Activated CD8-positive, alpha-beta memory T cell treated with anti-CD3 and anti-CD28 coated beads, Interleukin-2, amount 10 ng/mL, durations not matched to agents 7 days and 5 days (primary cell): ENCODE results near the gene SLC23A2. TPM values are rescaled to one million over a fixed set of nuclear protein-coding genes. Genes with fewer than 3 reads are reported as not detected.

Experiments used
- ATAC-seq: fragments of 150-1000 bp; cut with Tn5 transposase; one replicate; pipeline ENCODE4 v1.10.0; 2021; ENCODE audit warnings: moderate library complexity
- CTCF ChIA-PET: fragments of 350-600 bp; sonication (Branson Sonifier 250); formaldehyde crosslinking; loops from one replicate; lab custom pipeline; 2021; ENCODE audit warnings: antibody characterized with exemption; lab: Charles Lee
- DNase-seq: peaks from one replicate; pipeline ENCODE4 v3.0.0-alpha.2; 2020
- H3K27ac Mint-ChIP-seq: one replicate; pipeline ENCODE4 v1.8.0; 2021; ENCODE audit warnings: mild to moderate bottlenecking, mixed read lengths
- H3K27me3 Mint-ChIP-seq: one replicate; pipeline ENCODE4 v1.8.0; 2021; ENCODE audit warnings: mixed read lengths
- H3K36me3 Mint-ChIP-seq: one replicate; pipeline ENCODE4 v1.8.0; 2021; ENCODE audit warnings: mild to moderate bottlenecking, mixed read lengths
- H3K4me1 Mint-ChIP-seq: one replicate; pipeline ENCODE4 v1.8.0; 2021; ENCODE audit warnings: mixed read lengths
- H3K4me3 Mint-ChIP-seq: one replicate; pipeline ENCODE4 v1.8.0; 2021; ENCODE audit warnings: mild to moderate bottlenecking, moderate library complexity, mixed read lengths
- H3K9me3 Mint-ChIP-seq: one replicate; pipeline ENCODE4 v1.8.0; 2022; ENCODE audit warnings: low read depth, mixed read lengths
- total RNA-seq, 2 experiments: library from RNA; stranded (reverse); gene quantifications; one replicate each; pipeline ENCODE4 v1.2.3, GENCODE V29; 2021

The SLC23A2 gene
- total RNA-seq, 2 experiments from 2014 or later = 16.1 to 16.5 TPM

DNA sequence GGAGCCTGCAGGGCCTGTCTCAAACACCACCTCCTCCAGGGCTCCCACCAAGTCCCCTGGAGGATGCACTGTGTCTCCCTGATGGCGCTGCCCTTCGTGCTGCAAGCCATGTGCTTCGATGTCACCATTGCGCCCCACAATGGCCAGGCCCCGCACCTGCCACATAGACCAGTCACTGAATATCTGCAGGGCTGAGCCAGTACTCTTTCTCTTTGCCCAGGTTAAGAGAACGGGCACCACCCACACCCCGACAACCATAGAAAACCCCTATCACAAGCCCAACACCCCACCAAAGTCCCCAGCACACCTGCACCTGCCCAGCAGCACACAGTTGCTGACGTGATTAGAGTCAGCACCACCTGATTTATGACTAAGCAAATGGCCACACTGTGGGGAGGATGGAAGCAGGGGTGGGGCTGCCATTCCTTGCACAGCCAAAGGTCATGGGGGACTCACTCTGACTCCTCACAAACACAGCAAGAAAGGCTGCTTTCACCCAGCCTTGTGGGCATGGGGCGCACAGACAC is 104.3 kb downstream of the SLC23A2 start:
- Mint-ChIP-seq H3K4me1 (peaks cover 24% of the 10 kb centered on the region), H3K4me3 (no peak overlapping the region), H3K36me3 (peaks cover 2% of the 10 kb centered on the region), H3K9me3 (no peaks in the 10 kb centered on the region), H3K27ac (peak overlapping the region; percentile 1), H3K27me3 (no peaks in the 10 kb centered on the region)
- peak; percentile 48 for DNase-seq
- CTCF ChIA-PET = no interaction called here
- ATAC-seq = peak; percentile 47

DNA sequence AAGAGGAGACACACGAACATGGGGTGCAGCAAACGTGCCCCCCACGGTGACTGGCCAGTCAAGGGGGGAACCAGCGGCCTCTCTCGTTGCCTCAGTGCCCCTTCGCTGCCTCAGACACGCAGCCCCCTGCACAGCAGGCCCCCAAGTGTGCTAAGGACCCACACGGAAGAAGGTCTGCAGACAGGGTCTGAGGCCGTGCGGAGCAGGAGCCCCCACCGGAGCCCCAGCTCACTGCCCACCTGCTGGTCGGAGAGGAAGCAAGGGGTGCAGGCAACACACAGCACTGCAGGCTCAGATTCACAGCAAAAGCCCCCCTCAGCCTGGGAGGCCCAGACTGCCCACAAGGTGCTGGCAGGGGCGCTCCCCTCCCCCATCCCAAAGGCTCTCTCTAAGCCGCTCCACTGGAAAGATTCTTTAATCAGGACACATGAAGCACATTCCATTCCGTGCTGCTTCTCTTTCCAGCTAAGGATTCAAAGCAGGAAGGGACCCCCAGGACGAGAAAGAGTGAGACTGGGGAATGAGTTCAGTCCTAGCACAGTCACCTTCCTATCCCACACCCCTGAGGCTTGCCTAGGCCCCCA is 105.1 kb downstream of the SLC23A2 start:
- no peak for DNase-seq
- no peak overlapping the region for H3K27ac Mint-ChIP-seq
- CTCF ChIA-PET = no interaction called here
- no peaks in the 10 kb centered on the region for H3K27me3 Mint-ChIP-seq
- no peaks in the 10 kb centered on the region for H3K9me3 Mint-ChIP-seq
- H3K36me3 Mint-ChIP-seq = no peaks in the 10 kb centered on the region
- H3K4me1 Mint-ChIP-seq = peaks cover 24% of the 10 kb centered on the region
- H3K4me3 Mint-ChIP-seq = no peak overlapping the region
- ATAC-seq = no peak

DNA sequence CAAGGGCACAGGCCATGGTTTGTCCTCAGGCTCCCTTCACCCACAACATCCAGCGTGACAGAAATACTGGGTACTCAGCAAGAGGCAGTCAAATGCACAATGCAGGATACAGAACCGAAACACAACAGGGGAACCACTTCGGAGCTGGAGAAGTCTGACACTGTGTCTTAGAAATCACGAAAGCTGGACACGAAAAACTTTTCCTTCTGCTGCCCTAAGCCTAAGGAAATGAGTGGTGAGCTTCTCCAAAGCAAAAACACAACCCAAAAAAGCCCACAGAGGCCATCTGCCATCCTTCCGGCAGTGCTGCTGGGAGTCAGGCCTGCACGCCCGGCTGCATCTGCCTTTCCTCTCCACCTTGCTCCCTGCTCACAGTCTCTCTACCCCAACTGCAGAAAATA is 106.3 kb downstream of the SLC23A2 start:
- DNase-seq = no peak
- ATAC-seq = no peak
- Mint-ChIP-seq H3K9me3 (no peaks in the 10 kb centered on the region), H3K27ac (no peak overlapping the region), H3K36me3 (no peaks in the 10 kb centered on the region), H3K4me1 (peaks cover 24% of the 10 kb centered on the region), H3K4me3 (no peak overlapping the region), H3K27me3 (no peaks in the 10 kb centered on the region)
- CTCF ChIA-PET = interaction anchor here (0.9 kb wide), 1 partner anchor 61 kb away, joined by 3 read pairs; no protein-coding TSS in a partner anchor

DNA sequence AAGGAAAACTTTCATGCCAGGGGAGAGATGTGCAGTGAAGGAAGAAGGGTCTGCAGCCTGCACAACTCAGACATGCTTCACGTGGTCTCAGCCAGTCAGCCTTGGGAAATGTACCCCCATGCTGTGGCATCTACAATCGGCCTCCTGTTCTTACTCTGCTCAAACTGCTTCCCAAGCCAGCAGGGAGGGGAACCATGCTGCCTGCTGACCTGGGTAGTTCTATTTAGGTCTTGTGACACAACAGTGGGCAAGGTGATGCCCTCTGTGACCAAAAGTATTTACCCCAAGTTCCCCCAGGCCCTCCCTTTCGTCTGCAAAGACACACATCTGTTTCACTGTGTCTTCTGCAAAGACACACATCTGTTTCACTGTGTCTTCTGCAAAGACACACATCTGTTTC is 106.9 kb downstream of the SLC23A2 start:
- CTCF ChIA-PET = no interaction called here
- Mint-ChIP-seq H3K36me3 (no peaks in the 10 kb centered on the region), H3K9me3 (no peaks in the 10 kb centered on the region), H3K4me3 (no peak overlapping the region), H3K27me3 (no peaks in the 10 kb centered on the region), H3K4me1 (peaks cover 24% of the 10 kb centered on the region), H3K27ac (no peak overlapping the region)
- no peak for DNase-seq
- no peak for ATAC-seq

DNA sequence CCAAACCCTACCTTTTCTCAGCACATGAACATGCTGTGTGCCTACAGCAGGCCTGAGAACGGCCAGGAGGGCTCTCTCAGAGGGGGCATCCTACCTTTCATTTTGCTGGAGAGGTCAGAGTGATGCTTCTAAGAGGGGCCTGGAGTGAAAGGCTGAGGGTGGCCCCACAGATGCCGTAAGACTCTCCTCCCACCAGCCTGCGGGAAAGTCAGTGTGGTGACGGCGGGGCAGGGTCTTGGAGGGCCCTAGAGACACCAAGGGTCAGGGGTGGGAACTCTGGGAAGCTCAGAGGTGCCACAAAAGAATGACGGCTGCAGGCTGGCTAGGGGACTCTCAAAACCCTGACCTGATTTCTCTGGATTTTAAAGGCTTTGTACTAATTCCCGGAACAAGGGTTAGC is 107.6 kb downstream of the SLC23A2 start:
- Mint-ChIP-seq H3K36me3 (no peaks in the 10 kb centered on the region), H3K27ac (no peak overlapping the region), H3K4me3 (no peak overlapping the region), H3K9me3 (no peaks in the 10 kb centered on the region), H3K27me3 (no peaks in the 10 kb centered on the region), H3K4me1 (peaks cover 24% of the 10 kb centered on the region)
- ATAC-seq (no peak), DNase-seq (no peak)
- CTCF ChIA-PET = no interaction called here

DNA sequence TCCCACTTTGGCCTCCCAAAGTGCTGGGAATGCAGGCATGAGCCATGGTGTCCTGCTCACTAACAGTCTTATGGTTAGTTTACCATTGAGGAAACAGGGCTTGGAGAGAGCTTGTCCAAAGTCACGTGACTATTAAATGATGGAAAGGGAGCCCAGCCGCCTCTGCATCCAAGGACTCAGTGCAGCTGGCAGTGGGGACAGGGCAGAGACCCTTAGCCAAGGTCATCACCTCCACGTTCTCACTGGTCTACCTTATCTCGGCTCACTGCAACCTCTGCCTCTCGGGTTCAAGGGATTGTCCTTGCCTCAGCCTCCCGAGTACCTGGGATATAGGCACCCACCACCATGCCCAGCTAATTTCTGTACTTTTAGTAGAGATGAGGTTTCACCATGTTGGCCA is 109.3 kb downstream of the SLC23A2 start:
- Mint-ChIP-seq H3K27me3 (no peaks in the 10 kb centered on the region), H3K4me3 (no peak overlapping the region), H3K36me3 (no peaks in the 10 kb centered on the region), H3K9me3 (no peaks in the 10 kb centered on the region), H3K4me1 (peaks cover 15% of the 10 kb centered on the region), H3K27ac (no peak overlapping the region)
- CTCF ChIA-PET = no interaction called here
- ATAC-seq (no peak), DNase-seq (no peak)

DNA sequence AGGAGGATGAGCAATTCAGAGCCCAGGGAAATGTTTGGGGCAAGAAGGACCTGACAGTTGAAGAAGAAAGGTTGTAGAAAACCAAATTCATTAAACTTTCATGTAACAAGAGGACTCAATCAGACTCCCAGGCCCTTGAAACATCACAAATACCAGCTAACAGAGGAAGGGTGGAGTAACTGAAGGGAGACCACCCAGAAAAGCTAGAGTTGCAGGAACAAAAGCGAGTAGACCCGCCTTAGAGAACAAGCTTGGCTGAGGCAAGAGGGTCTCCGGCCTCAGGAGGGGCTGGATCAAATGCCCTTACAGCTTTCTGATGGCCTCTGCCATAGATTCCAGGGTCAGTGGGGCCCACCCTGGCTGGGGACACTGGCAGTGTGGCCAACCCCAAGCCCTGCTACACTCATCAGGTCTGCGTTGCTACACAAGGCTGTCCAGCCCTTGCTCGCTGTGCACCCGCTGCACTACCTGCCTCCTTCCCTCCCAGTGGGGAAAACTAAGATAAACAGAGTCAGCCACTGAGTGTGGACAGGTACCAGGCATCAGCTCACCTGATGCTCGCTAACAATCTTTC is 110.0 kb downstream of the SLC23A2 start:
- ATAC-seq (no peak), DNase-seq (no peak)
- no peaks in the 10 kb centered on the region for H3K9me3 Mint-ChIP-seq
- CTCF ChIA-PET = interaction anchor here (1.4 kb wide), 1 partner anchor 62 kb away, joined by 3 read pairs; no protein-coding TSS in a partner anchor
- H3K27ac Mint-ChIP-seq = no peak overlapping the region
- H3K36me3 Mint-ChIP-seq = no peaks in the 10 kb centered on the region
- peaks cover 13% of the 10 kb centered on the region for H3K4me1 Mint-ChIP-seq
- no peak overlapping the region for H3K4me3 Mint-ChIP-seq
- H3K27me3 Mint-ChIP-seq = no peaks in the 10 kb centered on the region

DNA sequence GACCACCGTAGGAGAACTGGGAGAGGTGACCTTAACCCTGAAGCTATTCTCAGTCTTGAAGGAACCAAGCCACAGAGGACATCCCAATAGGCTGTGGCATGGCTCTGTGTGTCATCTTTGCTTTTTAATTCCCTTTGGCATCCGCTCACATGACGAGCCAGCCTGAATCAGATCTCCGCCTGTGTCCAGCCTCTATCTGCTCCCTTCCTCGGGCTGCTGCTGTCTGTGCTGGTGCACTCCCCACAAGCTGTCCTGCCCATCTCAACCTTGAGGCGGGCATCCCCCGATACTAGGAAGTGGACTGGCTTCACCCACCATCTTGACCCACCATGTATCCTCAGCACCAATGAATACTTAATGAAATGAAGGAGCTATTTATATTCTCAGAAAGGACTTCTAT is 111.9 kb downstream of the SLC23A2 start:
- ATAC-seq (no peak), DNase-seq (no peak)
- Mint-ChIP-seq H3K27me3 (no peaks in the 10 kb centered on the region), H3K4me1 (peaks cover 11% of the 10 kb centered on the region), H3K36me3 (no peaks in the 10 kb centered on the region), H3K27ac (no peak overlapping the region), H3K4me3 (no peak overlapping the region), H3K9me3 (no peaks in the 10 kb centered on the region)
- CTCF ChIA-PET = no interaction called here

DNA sequence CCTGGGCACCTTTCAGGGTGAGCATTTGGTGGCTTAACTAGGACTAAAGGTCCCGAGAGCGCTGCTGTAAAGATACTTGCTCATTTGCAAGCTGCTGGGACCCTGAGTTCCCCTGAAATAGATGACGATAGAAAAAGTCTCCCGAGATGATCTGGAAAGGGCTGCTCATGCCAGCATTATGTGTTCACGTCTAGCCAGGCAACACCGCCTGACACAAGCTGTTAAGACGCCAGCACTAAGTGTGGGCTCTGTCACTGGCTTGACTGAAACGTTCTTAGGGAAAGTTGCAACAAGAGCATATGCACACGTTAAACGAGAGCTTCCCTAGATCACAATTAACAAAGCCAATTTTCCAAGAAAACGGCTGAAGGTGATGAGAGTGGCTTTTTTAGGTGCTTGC is 113.7 kb downstream of the SLC23A2 start:
- DNase-seq (no peak), ATAC-seq (no peak)
- no peak overlapping the region for H3K4me3 Mint-ChIP-seq
- no peaks in the 10 kb centered on the region for H3K9me3 Mint-ChIP-seq
- CTCF ChIA-PET = no interaction called here
- H3K4me1 Mint-ChIP-seq = peaks cover 8% of the 10 kb centered on the region
- no peak overlapping the region for H3K27ac Mint-ChIP-seq
- H3K36me3 Mint-ChIP-seq = peaks cover 2% of the 10 kb centered on the region
- no peaks in the 10 kb centered on the region for H3K27me3 Mint-ChIP-seq

DNA sequence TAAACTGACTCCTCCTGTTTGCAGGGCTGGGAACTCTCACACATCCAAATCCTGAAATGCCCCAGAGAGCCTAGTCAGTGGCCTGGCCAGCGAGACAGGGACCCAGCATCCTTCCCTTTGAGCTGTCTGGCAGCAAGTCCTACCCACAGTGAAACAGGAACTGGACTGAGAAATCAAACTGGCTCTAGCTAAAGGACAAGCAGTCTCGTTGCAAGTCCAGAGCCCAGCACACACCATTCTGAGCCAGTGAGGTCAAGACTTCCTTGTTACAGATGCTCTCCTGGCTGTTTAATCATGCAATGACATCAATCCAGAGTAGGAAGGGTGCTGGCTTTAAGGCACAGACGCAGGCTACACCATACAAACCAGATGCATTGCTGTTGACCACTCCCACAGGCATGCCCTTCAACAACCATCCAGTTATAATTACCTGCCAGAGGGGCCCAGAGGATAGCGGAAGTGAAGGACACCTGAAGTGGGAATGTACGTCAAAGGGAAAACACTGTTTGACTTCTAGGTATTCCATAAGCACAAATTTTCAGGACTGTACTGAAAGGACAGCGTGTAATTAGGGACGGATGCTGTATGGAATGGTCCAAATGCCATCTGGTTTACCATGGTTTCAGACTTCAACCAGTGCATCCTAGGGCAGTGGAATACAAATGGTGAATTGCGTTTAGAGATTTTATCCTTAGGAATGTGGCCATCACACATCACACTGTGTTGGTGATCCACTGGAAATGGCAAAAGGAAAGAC is 114.4 kb downstream of the SLC23A2 start:
- no peak overlapping the region for H3K27ac Mint-ChIP-seq
- no peaks in the 10 kb centered on the region for H3K9me3 Mint-ChIP-seq
- H3K4me1 Mint-ChIP-seq = peaks cover 8% of the 10 kb centered on the region
- peaks cover 2% of the 10 kb centered on the region for H3K36me3 Mint-ChIP-seq
- no peak overlapping the region for H3K4me3 Mint-ChIP-seq
- H3K27me3 Mint-ChIP-seq = no peaks in the 10 kb centered on the region
- CTCF ChIA-PET = interaction anchor here (1.0 to 1.7 kb wide), 2 partner anchors 25 to 69 kb away, joined by 5 read pairs; no protein-coding TSS in a partner anchor
- ATAC-seq = no peak
- DNase-seq = no peak

DNA sequence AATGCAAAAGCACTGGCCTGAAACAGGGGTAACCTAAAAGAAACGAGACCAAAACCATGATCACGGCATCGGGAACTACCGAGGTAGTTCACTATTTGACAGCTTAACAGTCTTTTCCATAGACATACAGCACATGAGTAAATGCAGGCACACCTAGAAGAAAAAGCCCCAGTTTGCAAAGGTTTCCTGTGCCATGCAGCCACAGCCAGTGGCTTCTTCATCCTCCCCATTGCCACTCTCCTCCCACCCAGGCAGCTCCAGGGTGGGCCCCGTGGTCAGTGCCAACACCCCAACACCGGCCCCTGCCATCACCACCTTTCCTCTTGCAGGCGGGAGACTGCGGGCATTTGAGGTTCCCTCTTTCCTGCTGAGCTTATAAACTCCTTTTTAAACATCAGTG is 115.4 kb downstream of the SLC23A2 start:
- no peak for DNase-seq
- H3K36me3 Mint-ChIP-seq = peaks cover 2% of the 10 kb centered on the region
- no peaks in the 10 kb centered on the region for H3K27me3 Mint-ChIP-seq
- H3K4me1 Mint-ChIP-seq = peaks cover 14% of the 10 kb centered on the region
- no peak for ATAC-seq
- no peaks in the 10 kb centered on the region for H3K9me3 Mint-ChIP-seq
- H3K4me3 Mint-ChIP-seq = no peak overlapping the region
- H3K27ac Mint-ChIP-seq = no peak overlapping the region
- CTCF ChIA-PET = interaction anchor here (1.0 to 1.7 kb wide), 2 partner anchors 26 to 70 kb away, joined by 5 read pairs; no protein-coding TSS in a partner anchor

DNA sequence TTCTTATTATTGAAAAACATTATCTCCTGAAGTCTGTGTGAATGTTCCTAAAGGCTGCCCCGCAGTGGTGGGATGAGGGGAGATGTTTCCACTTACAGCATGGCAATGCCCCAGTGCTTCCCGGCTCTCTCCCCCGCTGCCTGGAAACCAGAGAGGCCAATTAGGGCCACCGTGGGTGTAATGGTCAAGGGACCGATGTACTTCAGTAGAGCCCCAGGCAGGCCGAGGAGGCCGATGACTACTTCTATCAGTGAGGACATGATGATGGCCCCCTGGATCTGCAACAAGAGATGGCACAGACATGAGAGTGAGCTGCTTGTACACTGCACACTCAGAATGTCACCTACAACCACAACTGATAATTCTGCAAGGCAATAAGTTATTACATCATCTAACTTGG is 117.8 kb downstream of the SLC23A2 start:
- Mint-ChIP-seq H3K4me1 (peaks cover 22% of the 10 kb centered on the region), H3K9me3 (no peaks in the 10 kb centered on the region), H3K36me3 (peaks cover 2% of the 10 kb centered on the region), H3K4me3 (no peak overlapping the region), H3K27me3 (no peaks in the 10 kb centered on the region), H3K27ac (no peak overlapping the region)
- ATAC-seq (no peak), DNase-seq (no peak)
- CTCF ChIA-PET = no interaction called here

DNA sequence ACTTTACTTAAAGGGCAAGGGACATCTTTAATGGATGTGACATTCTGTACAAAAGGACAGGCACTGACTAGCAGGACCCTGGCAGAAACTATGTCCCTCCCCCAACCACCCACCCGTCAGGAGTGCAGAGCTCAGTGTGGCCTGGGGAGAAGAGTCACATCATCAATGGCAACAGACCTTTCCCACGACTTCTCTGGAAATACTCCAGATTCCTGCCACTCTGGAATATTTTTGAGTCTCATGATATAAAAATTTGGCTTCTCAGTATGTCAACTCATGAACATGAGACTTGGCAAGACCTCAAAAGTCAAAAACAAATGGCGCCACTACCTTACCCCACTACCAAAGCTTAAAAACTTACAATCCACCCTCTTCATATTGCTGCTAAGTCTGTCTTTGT is 118.3 kb downstream of the SLC23A2 start:
- Mint-ChIP-seq H3K27ac (no peak overlapping the region), H3K4me1 (peaks cover 22% of the 10 kb centered on the region), H3K36me3 (peaks cover 2% of the 10 kb centered on the region), H3K27me3 (no peaks in the 10 kb centered on the region), H3K4me3 (no peak overlapping the region), H3K9me3 (no peaks in the 10 kb centered on the region)
- ATAC-seq (no peak), DNase-seq (no peak)
- CTCF ChIA-PET = no interaction called here
